Subcutaneous abdominal adipose tissue (tissue), 5 donors: Measurements from ENCODE around the gene MYO3B.
"Not testable (repeated sequence)": the region's sequence is repeated elsewhere in the genome, so short reads cannot be mapped to it uniquely, and the experiment has no call there.

Experiments used
- H3K27ac ChIP-seq: one replicate; pipeline ENCODE4 v1.7.0; 2013; ENCODE audit warnings: low read depth, mild to moderate bottlenecking, inconsistent platforms, low read length, moderate library complexity
- H3K27me3 ChIP-seq, 5 donors: one replicate each; pipeline ENCODE4 v1.7.0; 2013; ENCODE audit warnings: low read length in 5 of 5, inconsistent platforms in 1 of 5; ENCODE audit not compliant: control insufficient read depth in 5 of 5, insufficient read depth in 4 of 5
- H3K36me3 ChIP-seq, 5 donors: one replicate each; pipeline ENCODE4 v1.7.0; 2013; ENCODE audit warnings: low read length in 5 of 5; ENCODE audit not compliant: control insufficient read depth in 5 of 5, insufficient read depth in 5 of 5
- H3K4me1 ChIP-seq, 5 donors: one replicate each; pipeline ENCODE4 v1.7.0; 2013; ENCODE audit warnings: low read length in 5 of 5, mild to moderate bottlenecking in 3 of 5, moderate library complexity in 1 of 5; ENCODE audit not compliant: control insufficient read depth in 5 of 5, insufficient read depth in 5 of 5
- H3K4me3 ChIP-seq, 5 donors: one replicate each; pipeline ENCODE4 v1.7.0; 2013; ENCODE audit warnings: low read length in 5 of 5, low read depth in 1 of 5
- H3K9ac ChIP-seq, 5 donors: one replicate each; pipeline ENCODE4 v1.7.0; 2013; ENCODE audit warnings: low read length in 5 of 5, mild to moderate bottlenecking in 4 of 5, moderate library complexity in 3 of 5
- H3K9me3 ChIP-seq, 5 donors: one replicate each; pipeline ENCODE4 v1.7.0; 2013; ENCODE audit warnings: low read length in 5 of 5; ENCODE audit not compliant: control insufficient read depth in 5 of 5
- donor health status: healthy.
- donor health status: healthy.
- donor health status: healthy.
- donor health status: healthy.
- donor health status: healthy.

The MYO3B gene

DNA sequence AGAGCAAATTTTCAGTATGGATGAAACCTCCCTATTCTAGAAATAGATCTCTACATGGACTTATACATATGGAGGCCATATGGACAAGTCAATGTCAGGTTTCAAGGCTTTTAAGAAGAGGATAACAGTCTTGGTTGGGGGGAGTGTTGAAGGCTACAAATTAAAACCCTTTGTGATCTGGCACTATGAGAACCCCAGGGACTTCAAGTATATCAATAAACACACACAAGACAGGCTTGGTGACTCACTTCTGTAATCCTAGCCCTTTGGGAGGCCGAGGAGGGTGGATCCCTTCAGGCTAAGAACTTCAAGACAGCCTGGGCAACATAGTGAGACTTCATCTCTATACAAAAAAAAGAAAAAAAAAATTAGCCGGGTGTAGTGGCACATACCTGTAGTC, 410.0 kb downstream of the MYO3B start:
- Histone ChIP-seq H3K4me1 (no peaks in the 10 kb centered on the region), H3K9ac (no peak overlapping the region), H3K27me3 (no peaks in the 10 kb centered on the region), H3K27ac (no peak overlapping the region), H3K4me3 (no peak overlapping the region), H3K36me3 (no peaks in the 10 kb centered on the region), H3K9me3 (no peaks in the 10 kb centered on the region)

DNA sequence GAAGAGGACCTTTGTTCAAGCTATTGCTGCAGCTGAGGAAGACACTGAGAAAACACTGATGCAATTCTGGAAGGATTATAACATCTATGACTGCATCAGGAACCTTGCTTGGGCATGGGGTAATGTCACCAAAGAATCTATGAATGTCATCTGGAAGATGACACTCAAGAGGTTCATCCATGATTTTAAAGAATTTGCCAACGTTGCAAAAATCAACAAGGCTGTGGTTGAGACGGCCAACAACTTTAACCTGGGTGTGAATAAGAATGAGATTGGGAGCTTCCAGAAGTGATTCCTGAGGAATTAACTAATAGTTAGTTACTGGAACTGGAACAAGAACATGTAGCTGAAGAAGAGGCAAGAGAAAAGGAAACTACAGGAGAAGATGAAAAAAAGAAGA, 410.8 kb downstream of the MYO3B start:
- Histone ChIP-seq H3K4me1 (no peaks in the 10 kb centered on the region), H3K27ac (no peak overlapping the region), H3K36me3 (no peaks in the 10 kb centered on the region), H3K27me3 (no peaks in the 10 kb centered on the region), H3K9ac (no peak overlapping the region), H3K9me3 (no peaks in the 10 kb centered on the region), H3K4me3 (no peak overlapping the region)

DNA sequence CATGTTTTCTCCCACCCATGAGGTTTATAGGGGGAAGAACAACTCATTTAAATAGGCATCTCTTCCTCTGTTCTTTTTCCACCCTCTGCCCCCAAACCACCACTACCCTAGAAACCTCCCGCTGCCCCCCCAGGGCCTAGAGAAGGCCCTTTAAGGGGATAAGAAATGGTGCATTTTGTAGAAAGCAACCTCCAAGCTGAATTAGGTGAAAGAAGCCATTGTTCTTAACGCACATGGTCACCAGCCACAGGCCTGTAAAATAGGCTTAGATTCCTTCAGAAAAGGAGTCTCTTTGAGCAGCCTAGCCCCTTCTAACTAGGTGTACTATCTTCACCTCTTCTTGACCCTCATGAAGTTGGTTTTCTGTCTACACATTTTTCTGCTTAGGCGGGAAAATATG, 418.6 kb downstream of the MYO3B start:
- no peak overlapping the region for H3K4me3 ChIP-seq
- no peak overlapping the region for H3K27ac ChIP-seq
- H3K27me3 ChIP-seq = no peaks in the 10 kb centered on the region
- H3K9me3 ChIP-seq = no peaks in the 10 kb centered on the region
- peaks cover 2 to 18% (median 14%) of the 10 kb centered on the region in 5 donors for H3K4me1 ChIP-seq
- no peaks in the 10 kb centered on the region for H3K36me3 ChIP-seq
- H3K9ac ChIP-seq = no peak overlapping the region

DNA sequence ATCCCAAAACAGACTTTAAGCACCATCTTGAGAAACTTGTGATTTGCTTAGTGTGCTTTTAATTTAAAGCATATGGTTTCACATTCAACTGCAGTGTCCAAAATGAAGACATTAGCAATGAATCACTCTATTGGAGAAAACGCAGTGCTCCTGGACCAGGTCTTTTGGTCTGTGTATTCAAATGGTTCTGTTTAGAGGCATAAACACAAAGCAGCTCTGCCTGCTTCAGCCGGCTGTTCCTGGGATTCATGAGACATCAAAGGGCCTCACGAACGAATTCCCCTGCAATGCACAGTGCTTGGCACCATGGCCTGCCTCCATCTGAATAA, 420.1 kb downstream of the MYO3B start:
- H3K27ac ChIP-seq = peak overlapping the region; percentile 19
- H3K4me1 ChIP-seq = peaks cover 2 to 18% (median 14%) of the 10 kb centered on the region in 5 donors
- no peaks in the 10 kb centered on the region for H3K27me3 ChIP-seq
- H3K9ac ChIP-seq = no peak overlapping the region
- no peaks in the 10 kb centered on the region for H3K36me3 ChIP-seq
- peak overlapping the region in 2 of 5 donors; percentile 3 to 45 for H3K4me3 ChIP-seq
- no peaks in the 10 kb centered on the region for H3K9me3 ChIP-seq

DNA sequence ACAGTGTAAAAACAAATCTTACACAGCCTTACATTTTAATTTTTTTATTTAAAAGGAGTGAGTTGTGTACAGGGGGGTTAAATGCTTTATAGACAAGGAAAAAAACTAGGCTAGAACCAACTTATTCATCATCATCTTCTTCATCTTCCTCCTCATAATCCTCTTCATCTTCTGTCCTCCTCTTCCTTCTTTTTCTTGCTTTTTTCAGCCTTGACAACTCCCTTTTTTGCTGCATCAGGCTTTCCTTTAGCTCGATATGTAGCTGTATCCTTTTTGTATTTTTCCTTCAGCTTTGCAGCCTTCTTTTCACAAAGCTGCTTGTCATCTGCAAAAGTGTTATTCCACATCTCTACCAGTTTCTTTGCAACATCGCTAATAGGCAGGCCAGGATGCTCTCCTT, 423.5 kb downstream of the MYO3B start:
- no peak overlapping the region for H3K27ac ChIP-seq
- H3K4me1 ChIP-seq = peaks cover 2 to 18% (median 14%) of the 10 kb centered on the region in 5 donors
- H3K36me3 ChIP-seq = no peaks in the 10 kb centered on the region
- no peaks in the 10 kb centered on the region for H3K9me3 ChIP-seq
- H3K4me3 ChIP-seq = no peak overlapping the region
- H3K27me3 ChIP-seq = no peaks in the 10 kb centered on the region
- no peak overlapping the region for H3K9ac ChIP-seq

DNA sequence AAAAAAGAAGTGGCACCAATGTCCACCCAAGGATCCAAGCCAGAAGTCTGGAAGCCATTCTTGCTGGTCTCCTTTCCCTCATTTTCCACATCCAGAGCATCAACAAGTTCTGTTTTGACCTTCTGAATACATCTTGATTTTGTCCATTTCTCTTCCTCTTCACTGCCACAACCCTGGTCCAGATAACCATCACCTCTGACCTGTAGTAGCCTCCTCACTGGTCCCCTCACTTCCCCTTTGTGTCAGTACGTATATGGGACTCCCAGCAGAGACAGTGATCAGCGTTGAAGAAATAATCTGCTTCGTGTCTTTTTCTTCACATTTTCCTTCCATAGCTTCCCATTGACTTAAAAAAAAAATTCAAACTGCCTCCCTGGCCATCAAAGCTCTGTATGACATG, 427.9 kb downstream of the MYO3B start:
- H3K4me3 ChIP-seq = no peak overlapping the region
- no peaks in the 10 kb centered on the region for H3K4me1 ChIP-seq
- no peaks in the 10 kb centered on the region for H3K27me3 ChIP-seq
- H3K9me3 ChIP-seq = no peaks in the 10 kb centered on the region
- H3K27ac ChIP-seq = no peak overlapping the region
- H3K9ac ChIP-seq = no peak overlapping the region
- no peaks in the 10 kb centered on the region for H3K36me3 ChIP-seq

DNA sequence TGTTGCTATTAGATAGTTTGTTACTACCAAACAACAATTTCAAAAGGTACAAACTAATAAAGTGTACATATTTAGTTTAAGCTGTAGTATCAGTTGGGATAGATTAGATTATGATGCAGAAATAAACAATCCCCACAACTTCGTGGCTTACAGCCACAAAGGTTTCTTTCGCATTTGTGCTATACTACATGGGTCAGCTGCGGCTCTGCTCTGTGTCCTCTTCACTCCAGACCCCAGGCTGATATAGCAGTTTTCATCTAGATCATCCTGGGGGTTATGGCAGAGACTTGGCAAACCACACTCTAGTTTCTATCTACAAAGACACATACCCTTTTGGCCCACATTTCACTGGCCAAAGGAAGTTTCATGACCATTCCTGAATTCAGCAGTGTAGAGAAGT, 429.2 kb downstream of the MYO3B start:
- no peak overlapping the region for H3K4me3 ChIP-seq

DNA sequence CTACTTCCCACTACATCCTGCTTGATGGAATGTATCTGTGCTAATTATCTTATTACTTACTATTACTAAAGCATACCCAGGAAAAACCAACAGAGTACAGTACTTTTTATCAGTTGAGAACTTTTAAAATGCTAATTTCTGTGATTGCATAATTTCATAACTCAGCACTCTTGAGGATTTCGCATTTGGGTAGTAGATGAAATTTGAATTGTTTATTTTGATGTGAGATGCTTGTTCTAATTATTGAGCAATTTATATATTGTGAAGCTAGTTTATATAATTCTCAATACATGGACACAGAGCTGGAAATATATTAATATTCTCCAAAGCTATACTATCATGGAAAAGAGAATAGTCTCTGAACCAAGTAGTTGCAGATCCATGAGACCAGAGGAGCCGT, 432.7 kb downstream of the MYO3B start:
- peaks cover 0 to 5% (median 3%) of the 10 kb centered on the region in 5 donors for H3K9me3 ChIP-seq
- H3K4me3 ChIP-seq = no peak overlapping the region
- no peak overlapping the region for H3K27ac ChIP-seq
- H3K36me3 ChIP-seq = no peaks in the 10 kb centered on the region
- H3K9ac ChIP-seq = no peak overlapping the region
- no peaks in the 10 kb centered on the region for H3K4me1 ChIP-seq
- H3K27me3 ChIP-seq = no peaks in the 10 kb centered on the region

More for the DNA sequence above, 429.2 kb downstream of the MYO3B start:
- H3K36me3 ChIP-seq = no peaks in the 10 kb centered on the region
- no peaks in the 10 kb centered on the region for H3K4me1 ChIP-seq
- H3K9me3 ChIP-seq = no peaks in the 10 kb centered on the region
- no peak overlapping the region for H3K27ac ChIP-seq
- H3K9ac ChIP-seq = no peak overlapping the region
- no peaks in the 10 kb centered on the region for H3K27me3 ChIP-seq

DNA sequence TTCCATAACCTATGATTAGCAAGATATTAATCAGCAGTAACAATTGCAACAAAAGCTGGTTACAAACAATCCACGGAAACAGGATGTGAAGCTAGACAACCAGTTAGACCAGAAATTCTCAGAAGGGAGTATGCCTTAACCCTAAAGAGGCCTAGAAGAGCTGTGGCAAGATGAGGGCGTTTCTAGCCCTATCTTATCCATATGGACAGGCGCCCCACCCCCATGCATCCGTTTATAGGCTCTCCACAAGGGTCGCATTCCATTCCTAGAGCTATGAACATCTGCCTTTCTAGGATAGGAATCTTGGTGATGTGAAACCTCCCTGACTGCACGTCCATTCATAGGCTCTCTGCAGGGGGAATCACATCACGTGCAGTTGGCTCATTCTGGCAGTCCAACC, 441.0 kb downstream of the MYO3B start:
- not testable (repeated sequence) for H3K36me3 ChIP-seq, H3K4me3 ChIP-seq, H3K9ac ChIP-seq, H3K27ac ChIP-seq, H3K27me3 ChIP-seq, H3K4me1 ChIP-seq
- peaks cover 0 to 16% (median 13%) of the 10 kb centered on the region in 5 donors for H3K9me3 ChIP-seq

DNA sequence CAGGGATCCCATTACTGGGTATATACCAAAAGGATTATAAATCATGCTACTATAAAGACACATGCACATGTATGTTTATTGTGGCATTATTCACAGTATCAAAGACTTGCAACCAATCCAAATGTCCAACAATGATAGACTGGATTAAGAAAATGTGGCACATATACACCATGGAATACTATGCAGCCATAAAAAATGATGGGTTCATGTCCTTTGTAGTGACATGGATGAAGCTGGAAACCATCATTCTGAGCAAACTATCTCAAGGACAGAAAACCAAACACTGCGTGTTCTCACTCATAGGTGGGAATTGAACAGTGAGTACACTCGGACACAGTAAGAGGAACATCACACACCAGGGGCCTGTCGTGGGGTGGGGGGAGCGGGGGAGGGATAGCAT, 457.1 kb downstream of the MYO3B start:
- H3K27me3 ChIP-seq, H3K9ac ChIP-seq, H3K36me3 ChIP-seq, H3K4me3 ChIP-seq, H3K27ac ChIP-seq, H3K9me3 ChIP-seq, H3K4me1 ChIP-seq: not testable (repeated sequence)

DNA sequence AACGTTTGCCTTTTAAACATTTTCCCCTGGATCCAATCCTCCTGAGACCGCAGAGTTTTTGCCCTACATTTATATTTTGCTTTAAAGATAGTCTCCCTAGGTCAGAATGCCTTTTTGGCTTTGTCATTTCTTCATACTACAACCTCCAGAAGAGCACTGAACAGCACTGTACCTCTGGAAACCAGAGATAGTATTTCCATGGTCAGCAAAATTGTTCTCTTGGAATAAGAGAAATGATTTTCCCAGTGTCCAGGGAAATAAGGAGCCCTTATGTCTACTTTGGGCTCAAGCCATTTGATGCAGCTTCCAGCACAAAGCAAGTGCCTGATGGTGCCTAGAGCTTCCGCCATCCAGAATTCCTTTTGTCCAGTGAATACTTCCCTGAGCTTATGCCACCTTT, 461.7 kb downstream of the MYO3B start:
- H3K9ac ChIP-seq = no peak overlapping the region
- H3K27ac ChIP-seq = no peak overlapping the region
- no peak overlapping the region for H3K4me3 ChIP-seq
- H3K9me3 ChIP-seq = no peaks in the 10 kb centered on the region
- no peaks in the 10 kb centered on the region for H3K4me1 ChIP-seq
- H3K27me3 ChIP-seq = no peaks in the 10 kb centered on the region
- H3K36me3 ChIP-seq = no peaks in the 10 kb centered on the region
